AG08396 (cell line): ENCODE data around the gene PNPLA7.
"Not testable (repeated sequence)": the region's sequence is repeated elsewhere in the genome, so short reads cannot be mapped to it uniquely, and the experiment has no call there.

Experiments used
- DNase-seq: peaks from one replicate; pipeline ENCODE4 v3.0.0; 2012; ENCODE audit warnings: low spot score, mixed read lengths

The PNPLA7 gene

GRCh38 chr9:137550231-137550621 lies at the start of gene PNPLA7:
Gene PNPLA7 (minus strand): TSS chr9:137550402. CDS start chr9:137550197, 205 bp downstream.
- DNase-seq, result peak; percentile 86

DNA sequence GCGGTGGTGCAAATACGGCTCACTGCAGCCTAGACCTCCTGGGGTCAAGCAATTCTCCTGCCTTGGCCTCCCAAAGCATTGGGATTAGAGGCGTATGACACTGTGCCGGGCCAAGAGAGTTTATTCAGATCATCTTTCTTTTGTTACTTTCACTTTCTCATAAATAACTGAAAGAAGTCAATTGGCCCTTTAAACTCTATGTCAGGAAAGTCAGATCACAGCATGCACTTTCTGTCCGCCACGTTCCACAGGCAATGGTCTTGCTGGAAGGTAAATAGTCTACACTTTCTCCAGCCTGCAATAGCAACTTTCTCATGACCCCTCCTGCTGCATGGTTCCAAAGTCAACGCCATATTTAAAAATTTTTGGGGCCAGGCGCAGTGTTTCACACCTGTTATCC lies 48.7 kb upstream of the PNPLA7 start:
- DNase-seq, result no peak

GRCh38 chr9:137596577-137596976 lies 46.4 kb upstream of the PNPLA7 start:
- DNase-seq, result not testable (repeated sequence)

DNA sequence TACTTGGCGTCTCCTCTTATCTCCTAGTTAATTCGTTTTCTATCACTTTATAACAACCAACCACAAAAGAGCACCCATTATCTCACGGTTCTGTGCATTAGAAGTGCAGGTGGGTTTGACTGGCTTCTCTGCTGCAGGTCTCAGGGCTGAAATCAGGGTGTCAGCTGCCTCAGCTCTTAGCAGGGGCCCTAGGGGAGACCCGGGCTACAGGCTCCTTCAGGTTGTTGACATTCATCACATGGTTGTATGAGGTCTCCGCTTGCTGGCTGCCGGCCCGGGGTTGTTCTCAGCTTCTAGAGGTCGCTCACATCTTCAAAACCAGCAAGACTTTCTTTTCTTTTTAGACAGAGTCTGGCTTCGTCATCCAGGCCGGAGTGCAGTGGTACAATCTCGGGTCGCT lies 43.0 kb upstream of the PNPLA7 start:
- no peak for DNase-seq

- DNase-seq, result no peak
These were observed 42.6 kb upstream of the PNPLA7 start for GRCh38 chr9:137592767-137593166.

DNA sequence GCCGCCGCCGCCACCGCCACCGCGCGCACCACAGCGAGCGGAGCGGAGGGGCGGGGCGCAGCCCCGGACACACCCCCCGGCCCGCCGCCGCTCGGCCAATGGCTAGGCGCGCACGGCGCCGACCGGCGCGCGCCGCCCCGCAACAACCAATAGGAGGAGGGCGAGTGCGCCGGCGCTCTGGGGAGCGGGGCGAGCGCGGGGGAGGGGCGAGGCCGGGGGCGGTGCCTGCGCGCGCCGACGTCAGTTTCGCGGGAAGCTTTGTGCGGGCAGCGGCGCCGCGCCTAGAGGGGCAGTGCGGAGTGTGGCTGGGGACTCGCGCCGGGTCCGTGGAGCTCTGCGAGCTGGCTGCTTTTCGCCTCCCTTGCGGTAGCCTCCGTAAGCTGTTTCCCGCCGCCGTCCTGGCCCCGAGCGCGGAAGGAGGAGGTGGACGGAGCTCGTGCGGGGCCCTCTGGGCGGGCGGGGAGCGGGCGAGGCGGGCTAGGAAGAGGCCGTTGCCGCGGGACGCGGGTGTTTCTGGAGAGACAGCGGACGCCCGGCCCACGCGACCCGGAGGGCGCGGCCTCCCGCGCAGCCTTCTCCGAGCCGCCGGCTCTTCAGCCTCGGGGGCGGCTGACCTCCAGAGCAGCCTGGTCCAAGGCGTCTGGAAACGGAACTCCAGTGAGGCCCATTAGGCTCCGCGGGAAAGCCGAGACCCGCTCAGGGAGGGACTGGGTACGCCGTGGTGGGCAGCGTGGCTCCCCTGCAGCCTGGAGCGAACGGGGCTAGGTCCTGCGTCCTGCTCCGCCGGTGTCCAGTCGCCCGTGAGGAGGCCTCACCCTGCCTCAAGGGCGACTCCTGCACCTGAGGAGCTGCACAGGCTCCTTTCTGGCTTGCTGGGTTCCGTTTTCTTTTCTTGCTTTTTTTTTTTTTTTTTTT lies 40.5 kb upstream of the PNPLA7 start, which contains the start of gene ZMYND19:
Gene ZMYND19, minus strand, starts transcription at position 44 of the 915 bp plus-strand sequence. CDS start 249 bp downstream, outside the sequence.
- peak; percentile 100 for DNase-seq

- DNase-seq, result no peak
These were observed 39.9 kb upstream of the PNPLA7 start for GRCh38 chr9:137590123-137590468.

GRCh38 chr9:137589441-137590122 lies 39.4 kb upstream of the PNPLA7 start:
- peak; percentile 59 for DNase-seq

GRCh38 chr9:137588891-137589290 lies 38.7 kb upstream of the PNPLA7 start:
- no peak for DNase-seq

DNA sequence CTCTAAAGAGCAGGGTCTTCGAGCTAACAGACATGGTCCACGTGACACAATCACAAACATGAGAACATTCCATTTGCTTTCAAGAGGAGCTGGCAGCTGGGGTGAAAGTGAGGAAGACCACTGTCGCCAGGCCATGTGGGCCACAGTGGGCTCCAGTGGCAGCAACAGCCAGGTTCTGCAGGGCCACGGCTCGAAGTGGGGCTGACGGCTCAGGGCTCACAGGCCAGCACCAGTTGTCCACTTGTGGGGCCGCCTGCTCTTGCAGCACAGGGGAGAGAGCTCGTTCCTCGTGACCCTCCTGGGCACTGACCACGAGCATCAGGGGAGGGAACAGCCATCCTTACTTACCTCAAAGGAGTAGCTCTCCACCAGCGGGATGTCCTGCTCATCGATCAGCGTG lies 38.1 kb upstream of the PNPLA7 start:
- no peak for DNase-seq

DNA sequence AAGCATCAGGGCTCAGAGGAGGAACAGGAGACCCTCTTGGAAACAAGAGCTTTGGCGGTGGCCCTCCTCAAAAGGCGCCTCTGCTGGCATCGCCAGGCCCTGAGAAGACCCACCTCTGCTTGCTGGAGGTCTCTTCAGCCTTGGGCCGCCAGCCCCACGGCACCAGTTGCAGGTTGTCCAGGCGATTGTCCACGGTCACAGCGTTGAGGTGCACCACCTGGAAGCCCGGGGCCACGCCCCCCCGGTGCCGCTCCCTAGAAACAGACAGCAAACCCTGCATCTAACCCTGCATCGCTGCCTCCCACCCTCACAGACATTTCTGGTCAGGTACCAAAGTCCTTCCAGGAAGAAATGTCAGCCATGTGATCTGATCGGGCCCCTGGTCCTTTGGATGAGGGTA lies 36.7 kb upstream of the PNPLA7 start:
- no peak for DNase-seq

DNA sequence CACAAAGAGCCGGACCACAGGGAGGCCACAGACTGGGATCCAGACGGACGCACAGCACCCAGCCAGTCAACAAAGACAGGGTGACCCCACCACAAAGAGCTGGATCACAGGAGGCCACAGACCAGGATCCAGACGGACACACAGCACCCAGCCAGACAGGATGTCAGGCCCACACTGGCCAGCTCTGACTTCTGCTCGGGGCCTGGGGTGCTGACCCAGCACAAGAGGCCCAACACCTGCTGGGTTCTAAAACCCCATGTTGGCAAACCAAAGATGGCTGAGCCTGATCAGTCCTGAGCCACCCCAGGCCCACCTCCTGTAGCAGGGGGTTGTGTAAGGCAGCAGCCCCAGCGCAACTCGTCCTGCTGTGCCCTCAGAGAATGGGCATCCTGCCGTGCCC lies 33.8 kb upstream of the PNPLA7 start:
- DNase-seq, result no peak

DNA sequence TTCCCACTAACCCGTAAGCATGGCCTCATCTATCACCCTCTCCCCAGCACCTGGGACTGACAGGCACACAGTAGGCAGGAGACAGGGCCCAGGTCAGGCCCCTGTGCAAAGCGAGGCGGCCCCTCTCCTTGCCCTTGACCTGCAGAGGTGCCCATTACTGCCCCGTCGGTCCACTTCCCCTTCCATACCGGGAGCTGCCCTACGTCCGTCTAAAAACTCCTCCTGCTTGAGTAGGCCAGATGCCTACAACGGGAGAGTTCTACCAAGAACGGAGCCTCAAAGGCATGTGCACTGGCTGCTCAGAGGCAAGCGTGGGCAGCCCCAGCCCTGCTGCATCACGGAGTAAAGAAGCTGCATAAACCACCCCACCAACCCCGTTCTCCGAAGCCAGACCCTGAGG lies 33.1 kb upstream of the PNPLA7 start:
- DNase-seq, result no peak

GRCh38 chr9:137582286-137582860 lies 32.2 kb upstream of the PNPLA7 start:
- DNase-seq, result no peak

GRCh38 chr9:137581361-137582285 lies 31.4 kb upstream of the PNPLA7 start:
- DNase-seq, result no peak

- DNase-seq, result no peak
These were observed 30.7 kb upstream of the PNPLA7 start for GRCh38 chr9:137580954-137581322.

DNA sequence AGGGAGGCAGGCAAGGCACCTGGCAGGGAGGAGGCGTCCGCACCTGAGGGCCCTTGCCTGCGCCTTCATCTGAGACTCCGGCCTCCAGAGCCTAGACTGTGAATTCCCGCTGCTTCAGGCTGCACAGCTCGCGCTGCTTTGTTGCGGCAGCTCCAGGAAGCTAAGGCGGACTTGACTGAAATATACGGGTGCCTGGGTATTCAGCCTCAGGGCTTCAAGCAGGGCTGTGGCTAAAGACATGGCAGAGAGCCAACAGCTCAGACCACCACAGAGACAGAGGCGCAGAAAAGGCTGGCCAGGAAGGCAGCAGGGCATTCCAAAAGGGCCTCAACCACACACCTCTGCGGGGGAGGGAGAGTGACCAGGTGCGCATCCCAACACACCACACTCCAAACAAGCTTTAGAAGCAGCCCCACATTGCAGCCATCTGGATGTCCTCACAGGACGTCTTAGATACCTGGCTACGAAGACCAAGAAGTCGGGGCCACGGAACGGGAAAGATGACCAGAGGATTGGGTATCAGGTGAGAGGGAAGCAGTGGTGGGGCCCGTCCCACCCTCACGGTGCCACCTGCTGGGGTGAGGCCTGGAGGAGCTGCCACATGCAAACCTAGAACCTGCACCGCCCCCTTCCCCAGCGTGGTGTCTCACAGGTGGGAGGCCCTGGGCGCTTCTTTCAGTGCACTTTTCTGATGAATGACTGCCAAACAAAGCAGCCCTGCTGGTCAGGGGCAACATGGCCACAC lies 30.2 kb upstream of the PNPLA7 start:
- no peak for DNase-seq

DNA sequence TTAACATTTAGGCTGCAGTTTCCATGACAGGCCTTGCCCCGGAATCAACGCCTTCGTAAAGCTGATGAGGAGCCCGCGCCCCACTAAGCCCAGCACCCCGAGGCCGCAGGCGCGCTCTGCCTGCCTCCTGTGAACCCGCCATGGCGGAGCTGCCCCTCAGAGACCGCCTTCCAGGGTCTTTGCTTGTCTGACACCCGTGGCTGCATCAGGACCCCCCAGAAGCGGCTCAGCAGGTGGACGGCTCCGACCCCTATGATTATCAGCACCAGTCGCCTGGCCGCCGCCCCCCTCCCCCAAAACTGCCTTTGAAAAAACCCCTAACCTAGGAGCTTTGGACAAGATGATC lies 29.0 kb upstream of the PNPLA7 start:
- DNase-seq, result no peak

- DNase-seq, result peak; percentile 99
These were observed 28.5 kb upstream of the PNPLA7 start, which contains the start of gene DPH7 for GRCh38 chr9:137578518-137579258. Gene DPH7 (minus strand): TSS chr9:137578925. CDS start chr9:137578777, 148 bp downstream.

DNA sequence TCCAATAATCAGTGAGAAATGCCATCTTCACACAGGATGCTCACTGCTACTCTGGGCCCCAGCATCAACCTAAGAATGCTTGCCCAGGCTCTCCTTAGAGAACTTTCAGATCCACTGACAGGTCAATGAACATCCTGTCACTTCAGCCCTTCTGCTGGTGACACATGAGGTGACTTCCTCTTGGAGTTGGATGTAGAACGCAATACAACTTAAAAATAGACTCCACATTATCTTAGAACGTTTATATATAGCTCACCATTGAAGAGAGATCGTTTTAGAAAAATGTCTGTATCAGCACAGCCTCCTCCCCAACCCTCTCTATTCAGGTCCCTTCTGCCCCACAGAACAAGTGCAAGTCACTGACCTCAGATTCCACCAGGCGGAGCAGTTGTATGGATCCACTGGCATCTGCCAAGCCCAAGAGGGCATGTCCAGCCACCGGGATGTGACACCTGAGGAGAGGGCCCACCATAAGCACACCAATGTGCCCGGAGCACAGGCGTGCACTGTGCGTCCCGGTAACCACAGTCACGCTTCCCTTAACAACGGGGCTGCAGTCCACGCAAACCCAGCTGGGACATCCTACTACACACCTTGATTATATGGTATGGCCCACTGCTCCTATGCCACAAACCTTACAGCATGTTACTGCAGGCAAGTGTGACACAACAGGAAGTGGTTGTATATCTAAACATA lies 25.7 kb upstream of the PNPLA7 start:
- no peak for DNase-seq
